RWPE1 (cell line): ENCODE results near the gene MYMX.

Experiments used
- CTCF ChIA-PET: fragments of 350-600 bp; sonication (Branson Sonifier 250); formaldehyde crosslinking; extraction: SDS; loops from one replicate; lab custom pipeline; 2021; lab: Yijun Ruan, JAX
- POLR2A ChIA-PET: fragments of 400-600 bp; formaldehyde crosslinking; extraction: SDS; loops from one replicate; lab custom pipeline; 2020; ENCODE audit warnings: antibody characterized with exemption; ENCODE audit not compliant: low non-redundant PET; lab: Yijun Ruan, JAX
- DNase-seq: peaks from one replicate; pipeline ENCODE4 v3.0.0; 2012; ENCODE audit warnings: low spot score
- H3K27ac ChIP-seq: fragments of 450-650 bp; 2 replicates; pipeline ENCODE4 v1.5.1; 2017
- TF ChIP-seq, protein P1 (sequence below): fragments of 450-650 bp; conservative IDR thresholded peaks from 2 replicates; pipeline ENCODE4 v1.5.1; 2017; ENCODE audit warnings: low read depth, mild to moderate bottlenecking

Gene MYMX

DNA sequence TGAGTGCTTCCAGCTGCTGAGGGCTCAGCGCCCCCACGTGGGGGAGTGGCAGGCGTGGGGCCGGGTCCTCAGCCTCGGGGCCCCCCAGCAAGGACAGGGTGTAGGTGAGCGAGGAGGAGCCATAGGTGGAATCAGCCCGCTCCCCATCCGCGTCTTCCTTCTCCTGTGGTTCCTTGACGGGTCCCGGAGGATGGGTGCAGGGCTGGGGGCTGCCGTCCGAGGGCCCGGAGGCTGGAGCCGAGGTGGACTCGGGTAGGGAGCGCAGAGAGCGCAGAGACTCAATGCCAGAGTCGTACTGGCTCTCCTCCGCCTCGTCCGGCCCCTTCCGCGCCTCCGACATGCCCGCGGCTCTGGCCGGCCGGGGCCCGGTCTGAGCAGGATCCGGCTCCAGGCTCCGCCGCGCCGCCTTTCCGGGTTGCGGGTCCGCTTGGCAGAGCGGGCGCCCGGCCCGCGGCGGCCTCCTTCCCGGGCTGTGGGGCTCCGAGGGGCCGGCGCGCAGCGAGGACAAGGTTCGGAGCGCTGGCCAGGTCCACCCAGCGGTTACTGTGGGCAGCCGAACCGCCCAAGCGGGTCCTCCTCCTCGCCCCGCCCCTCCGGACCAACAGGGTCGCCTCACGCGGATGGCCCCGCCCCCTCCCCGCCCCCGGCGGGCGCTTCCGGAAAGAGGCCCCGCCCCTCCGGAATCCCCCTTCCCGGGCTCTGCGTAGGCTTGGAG, 48.4 kb downstream of the MYMX start, which contains the start of gene NFKBIE:
TSS of gene NFKBIE (minus strand) at position 545 of the 715 bp plus-strand sequence. CDS start at position 340, 205 bp downstream.
- POLR2A ChIA-PET, result no interaction called here
- peak; percentile 95 for DNase-seq
- CTCF ChIA-PET, result interaction anchor here (0.6 to 3.8 kb wide), 3 partner anchors 24 to 74 kb away, joined by 3 to 48 read pairs (median 3); no protein-coding TSS in a partner anchor
- TF ChIP-seq, protein P1, sequence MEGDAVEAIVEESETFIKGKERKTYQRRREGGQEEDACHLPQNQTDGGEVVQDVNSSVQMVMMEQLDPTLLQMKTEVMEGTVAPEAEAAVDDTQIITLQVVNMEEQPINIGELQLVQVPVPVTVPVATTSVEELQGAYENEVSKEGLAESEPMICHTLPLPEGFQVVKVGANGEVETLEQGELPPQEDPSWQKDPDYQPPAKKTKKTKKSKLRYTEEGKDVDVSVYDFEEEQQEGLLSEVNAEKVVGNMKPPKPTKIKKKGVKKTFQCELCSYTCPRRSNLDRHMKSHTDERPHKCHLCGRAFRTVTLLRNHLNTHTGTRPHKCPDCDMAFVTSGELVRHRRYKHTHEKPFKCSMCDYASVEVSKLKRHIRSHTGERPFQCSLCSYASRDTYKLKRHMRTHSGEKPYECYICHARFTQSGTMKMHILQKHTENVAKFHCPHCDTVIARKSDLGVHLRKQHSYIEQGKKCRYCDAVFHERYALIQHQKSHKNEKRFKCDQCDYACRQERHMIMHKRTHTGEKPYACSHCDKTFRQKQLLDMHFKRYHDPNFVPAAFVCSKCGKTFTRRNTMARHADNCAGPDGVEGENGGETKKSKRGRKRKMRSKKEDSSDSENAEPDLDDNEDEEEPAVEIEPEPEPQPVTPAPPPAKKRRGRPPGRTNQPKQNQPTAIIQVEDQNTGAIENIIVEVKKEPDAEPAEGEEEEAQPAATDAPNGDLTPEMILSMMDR, result peak; percentile 23
- peak within 1 kb of the TSS; percentile 67 for H3K27ac ChIP-seq

DNA sequence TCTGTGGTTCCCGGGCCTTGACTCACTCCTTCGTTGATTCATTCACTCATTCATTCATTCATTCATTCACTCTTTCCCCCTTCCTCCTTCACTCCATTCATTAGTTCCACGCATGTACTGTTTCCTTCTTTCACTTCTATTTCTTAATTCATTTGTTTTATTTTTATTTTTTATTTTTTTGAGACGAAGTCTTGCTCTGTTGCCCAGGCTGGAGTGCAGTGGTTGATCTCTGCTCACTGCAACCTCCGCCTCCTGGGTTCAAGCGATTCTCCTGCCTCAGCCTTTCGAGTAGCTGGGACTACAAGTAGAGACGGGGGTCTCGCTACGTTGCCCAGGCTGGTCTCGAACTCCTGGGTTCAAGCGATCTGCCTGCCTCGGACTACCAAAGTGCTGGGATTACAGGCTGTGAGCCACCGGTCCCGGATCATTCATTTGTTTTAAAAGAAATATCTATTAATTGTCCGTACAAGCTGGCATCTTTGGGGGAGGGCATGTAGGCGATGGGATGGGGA, 49.1 kb downstream of the MYMX start:
- TF ChIP-seq, protein P1, result no peak
- no peak for DNase-seq
- peak overlapping the region; percentile 67 for H3K27ac ChIP-seq
- CTCF ChIA-PET, result interaction anchor here (1.3 to 3.8 kb wide), 2 partner anchors 9 to 73 kb away, joined by 4 to 48 read pairs; partner anchors contain the start of gene SLC35B2
- POLR2A ChIA-PET, result no interaction called here

DNA sequence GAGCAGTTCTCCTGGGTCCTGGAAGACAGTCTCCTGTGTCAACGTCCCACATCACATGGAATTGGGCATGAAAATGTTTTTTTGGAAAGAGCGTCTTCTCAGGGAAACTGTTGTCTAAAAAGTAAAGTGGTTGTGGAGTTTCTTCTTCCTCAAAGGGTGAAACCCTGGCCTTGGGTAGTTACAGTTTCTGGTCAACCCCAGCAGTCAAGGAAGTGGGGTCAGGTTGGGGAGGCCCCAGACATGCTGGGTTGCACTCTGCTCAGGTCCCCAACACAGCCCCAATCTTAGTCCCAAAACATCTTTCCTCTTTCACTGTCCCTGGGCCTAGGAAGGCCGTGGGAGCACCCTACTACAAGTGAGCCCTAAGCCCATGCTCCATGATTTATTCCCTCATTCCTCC, 49.6 kb downstream of the MYMX start:
- CTCF ChIA-PET, result interaction anchor here (1.3 to 3.8 kb wide), 2 partner anchors 9 to 72 kb away, joined by 4 to 48 read pairs; partner anchors contain the start of gene SLC35B2
- TF ChIP-seq, protein P1, result no peak
- POLR2A ChIA-PET, result interaction anchor here (0.6 kb wide), 1 partner anchor 135 kb away, joined by 3 read pairs; no protein-coding TSS in a partner anchor
- no peak overlapping the region for H3K27ac ChIP-seq
- no peak for DNase-seq

DNA sequence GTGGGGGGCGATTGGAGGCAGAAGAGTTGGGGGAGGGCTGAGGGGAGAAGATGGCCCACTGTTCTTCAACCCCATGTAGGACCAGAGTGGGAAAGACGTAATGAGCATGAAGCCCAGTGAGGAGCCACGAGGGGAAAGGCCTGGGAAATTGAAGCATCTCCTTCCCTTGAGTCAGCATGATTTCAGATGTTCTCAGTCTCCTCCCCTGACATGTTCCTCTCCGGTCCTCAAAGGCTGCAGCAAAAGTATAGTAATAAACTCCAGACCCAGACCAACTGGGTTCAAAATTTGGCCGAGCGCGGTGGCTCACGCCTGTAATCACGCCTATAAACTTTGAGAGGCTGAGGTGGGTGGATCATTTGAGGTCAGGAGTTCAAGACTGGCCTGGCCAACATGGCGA, 50.5 kb downstream of the MYMX start:
- CTCF ChIA-PET, result interaction anchor here (0.6 to 3.8 kb wide), 7 partner anchors 9 to 117 kb away, joined by 3 to 48 read pairs (median 3); partner anchors contain the start of gene SLC35B2
- POLR2A ChIA-PET, result interaction anchor here (0.6 kb wide), 1 partner anchor 134 kb away, joined by 3 read pairs; no protein-coding TSS in a partner anchor
- TF ChIP-seq, protein P1, result no peak
- H3K27ac ChIP-seq, result no peak overlapping the region
- DNase-seq, result no peak
